Loucy (cell line): ENCODE measurements around the gene STAT3.

ENCODE experiments used
- H2AFZ ChIP-seq: fragments of 200-600 bp; sonication (generic); 2 replicates; pipeline ENCODE4 v1.6.0; 2016; ENCODE audit warnings: antibody characterized with exemption, mild to moderate bottlenecking, low read length, moderate library complexity
- H3F3A ChIP-seq: fragments of 200-600 bp; 2 replicates; pipeline ENCODE4 v1.6.0; 2016; ENCODE audit warnings: antibody characterized with exemption, low read depth, mild to moderate bottlenecking
- H3K27me3 ChIP-seq: fragments of 200-600 bp; sonication (generic); 2 replicates; pipeline ENCODE4 v1.6.1; 2014; ENCODE audit warnings: low read length, mild to moderate bottlenecking; ENCODE audit not compliant: insufficient read depth, poor library complexity, severe bottlenecking
- H3K36me3 ChIP-seq: fragments of 200-600 bp; sonication (generic); 2 replicates; pipeline ENCODE4 v1.6.1; 2016; ENCODE audit warnings: low read length; ENCODE audit not compliant: insufficient read depth
- H3K4me1 ChIP-seq: fragments of 200-600 bp; sonication (generic); 2 replicates; pipeline ENCODE4 v1.5.1; 2014; ENCODE audit warnings: low read length, mild to moderate bottlenecking; ENCODE audit not compliant: insufficient read depth, poor library complexity, severe bottlenecking
- H3K4me2 ChIP-seq: fragments of 200-600 bp; sonication (generic); 2 replicates; pipeline ENCODE4 v1.6.0; 2014; ENCODE audit warnings: antibody characterized with exemption, low read length, low read depth, mild to moderate bottlenecking; ENCODE audit not compliant: poor library complexity, severe bottlenecking
- H3K4me3 ChIP-seq: fragments of 200-600 bp; sonication (generic); 2 replicates; pipeline ENCODE4 v1.5.1; 2014; ENCODE audit warnings: low read length, mild to moderate bottlenecking, mixed read lengths; ENCODE audit not compliant: poor library complexity, severe bottlenecking
- H3K79me2 ChIP-seq: fragments of 200-600 bp; sonication (generic); 2 replicates; pipeline ENCODE4 v1.6.1; 2014; ENCODE audit warnings: low read length; ENCODE audit not compliant: insufficient read depth
- H3K9ac ChIP-seq: fragments of 200-600 bp; sonication (generic); 2 replicates; pipeline ENCODE4 v1.6.0; 2014; ENCODE audit warnings: mild to moderate bottlenecking, low read depth, low read length, moderate library complexity; ENCODE audit not compliant: poor library complexity, severe bottlenecking
- H3K9me2 ChIP-seq: fragments of 200-600 bp; sonication (generic); replicated peaks from 2 replicates; pipeline ENCODE4 v1.6.1; 2016; ENCODE audit warnings: low read depth, low read length, mixed read lengths
- H3K9me3 ChIP-seq: fragments of 200-600 bp; sonication (generic); 2 replicates; pipeline ENCODE4 v1.6.1; 2014; ENCODE audit warnings: mild to moderate bottlenecking, antibody characterized with exemption, low read length, low read depth; ENCODE audit not compliant: insufficient read depth
- H4K20me1 ChIP-seq: fragments of 200-600 bp; sonication (generic); 2 replicates; pipeline ENCODE4 v1.6.0; 2014; ENCODE audit warnings: antibody characterized with exemption, low read length, mild to moderate bottlenecking; ENCODE audit not compliant: insufficient read depth, poor library complexity, severe bottlenecking
- CTCF ChIP-seq: fragments of 200-600 bp; sonication (generic); conservative IDR thresholded peaks from 2 replicates; pipeline ENCODE4 v1.5.1; 2014; ENCODE audit warnings: mild to moderate bottlenecking, antibody characterized with exemption, low read length
- EZH2phosphoT487 ChIP-seq: fragments of 200-600 bp; IDR thresholded peaks from 2 replicates; pipeline ENCODE4 v1.6.1; 2018; ENCODE audit warnings: antibody characterized with exemption, mild to moderate bottlenecking, moderate library complexity, borderline replicate concordance

STAT3 gene

GRCh38 chr17:42423766-42424165 lies 35.5 kb upstream of the STAT3 start:
- H3K9ac ChIP-seq = no peak overlapping the region
- no peak overlapping the region for H3K4me3 ChIP-seq
- H4K20me1 ChIP-seq = no peaks in the 10 kb centered on the region
- H3K27me3 ChIP-seq = no peaks in the 10 kb centered on the region
- H2AFZ ChIP-seq = no peak overlapping the region
- H3K9me2 ChIP-seq = no peaks in the 10 kb centered on the region
- H3K9me3 ChIP-seq = no peaks in the 10 kb centered on the region
- H3K36me3 ChIP-seq = no peaks in the 10 kb centered on the region
- no peaks in the 10 kb centered on the region for H3K79me2 ChIP-seq
- TF ChIP-seq EZH2phosphoT487 (no peak), CTCF (no peak)
- H3K4me1 ChIP-seq = no peaks in the 10 kb centered on the region
- no peak overlapping the region for H3K4me2 ChIP-seq
- no peaks in the 10 kb centered on the region for H3F3A ChIP-seq

GRCh38 chr17:42422958-42423712 lies 34.9 kb upstream of the STAT3 start, which contains the start of gene CAVIN1:
Gene CAVIN1 (minus strand): TSS chr17:42423256. CDS start chr17:42423097, 159 bp downstream.
- Histone ChIP-seq H3K4me3 (no peak within 1 kb of the TSS), H3K9me3 (no peaks in the 10 kb centered on the region), H3K9me2 (no peaks in the 10 kb centered on the region), H3K9ac (no peak within 1 kb of the TSS), H3K4me2 (no peak within 1 kb of the TSS), H3K4me1 (no peaks in the 10 kb centered on the region), H3K79me2 (no peaks in the 10 kb centered on the region), H3F3A (no peaks in the 10 kb centered on the region), H2AFZ (no peak within 1 kb of the TSS), H3K36me3 (no peaks in the 10 kb centered on the region), H4K20me1 (no peaks in the 10 kb centered on the region), H3K27me3 (no peaks in the 10 kb centered on the region)
- TF ChIP-seq EZH2phosphoT487 = no peak
- no peak for TF ChIP-seq CTCF

GRCh38 chr17:42422412-42422957 lies 34.2 kb upstream of the STAT3 start:
- H3K36me3 ChIP-seq = no peaks in the 10 kb centered on the region
- no peak overlapping the region for H3K4me3 ChIP-seq
- H3K9me2 ChIP-seq = no peaks in the 10 kb centered on the region
- H3K79me2 ChIP-seq = no peaks in the 10 kb centered on the region
- no peaks in the 10 kb centered on the region for H4K20me1 ChIP-seq
- no peak overlapping the region for H3K4me2 ChIP-seq
- H3K27me3 ChIP-seq = no peaks in the 10 kb centered on the region
- TF ChIP-seq EZH2phosphoT487 (no peak), CTCF (no peak)
- no peaks in the 10 kb centered on the region for H3K9me3 ChIP-seq
- no peak overlapping the region for H2AFZ ChIP-seq
- H3K4me1 ChIP-seq = no peaks in the 10 kb centered on the region
- no peaks in the 10 kb centered on the region for H3F3A ChIP-seq
- H3K9ac ChIP-seq = no peak overlapping the region
